Measurements from ENCODE around the gene HLA-DQB2. TPM values are rescaled to one million over a fixed set of nuclear protein-coding genes. Genes with fewer than 3 reads are reported as not detected.
"Not testable (repeated sequence)": the region's sequence is repeated elsewhere in the genome, so short reads cannot be mapped to it uniquely, and the experiment has no call there.

The HLA-DQB2 gene
- total RNA-seq, 1 experiment from 2014 or later, result not detected

GRCh38 chr6:32761072-32761471 lies 2.3 kb downstream of the HLA-DQB2 start:
- no peaks in the 10 kb centered on the region for H3K79me2 ChIP-seq (ENCODE audit: low read length)
- intact Hi-C loops (cut with micrococcal nuclease), result loop anchor here (10.0 kb wide), 1 partner anchor 96 kb away; the partner anchor contains the start of gene HLA-DQB1
- H3K9ac ChIP-seq (ENCODE audit: low read length), result no peak overlapping the region
- no peaks in the 10 kb centered on the region for H3F3A ChIP-seq (ENCODE audit: low read length, unreplicated experiment)
- no peak for DNase-seq
- H4K20me1 ChIP-seq (ENCODE audit: low read length), result no peaks in the 10 kb centered on the region
- ATAC-seq, result no peak
- H3K4me2 ChIP-seq (ENCODE audit: low read length), result no peak overlapping the region
- BruUV-seq (replicated peaks), result no TSS peak
- no peaks in the 10 kb centered on the region for H3K4me1 ChIP-seq (ENCODE audit: insufficient read depth, low read length)
- ChIA-PET POLR2A (ENCODE audit: unreplicated experiment) (no interaction called here), CTCF (no interaction called here)
- peaks cover 71% of the 10 kb centered on the region for H3K27me3 ChIP-seq (ENCODE audit: low read length)
- H3K36me3 ChIP-seq (ENCODE audit: low read depth, low read length), result no peaks in the 10 kb centered on the region
- no peaks in the 10 kb centered on the region for H3K9me2 ChIP-seq (replicated peaks; ENCODE audit: low read length)
- H3K4me3 ChIP-seq (ENCODE audit: low read length), result no peak overlapping the region
- TF ChIP-seq CTCF (conservative IDR thresholded peaks at IDR 0.05; ENCODE audit: low read depth, low read length), result no peak
- no peak for TF ChIP-seq EZH2phosphoT487 (IDR thresholded peaks at IDR 0.05; ENCODE audit: borderline replicate concordance, low read length)
- H3K9me3 ChIP-seq (ENCODE audit: low read length), result no peaks in the 10 kb centered on the region
- H2AFZ ChIP-seq (ENCODE audit: low read length), result no peak overlapping the region
- no peak overlapping the region for H3K27ac ChIP-seq (ENCODE audit: low read length)

- no peaks in the 10 kb centered on the region for H3K9me3 ChIP-seq (ENCODE audit: low read length)
- no peaks in the 10 kb centered on the region for H3K36me3 ChIP-seq (ENCODE audit: low read depth, low read length)
- H3K4me2 ChIP-seq (ENCODE audit: low read length), result no peak overlapping the region
- no peak overlapping the region for H3K27ac ChIP-seq (ENCODE audit: low read length)
- H4K20me1 ChIP-seq (ENCODE audit: low read length), result no peaks in the 10 kb centered on the region
- ATAC-seq, result no peak
- no peaks in the 10 kb centered on the region for H3K9me2 ChIP-seq (replicated peaks; ENCODE audit: low read length)
- no peak overlapping the region for H3K4me3 ChIP-seq (ENCODE audit: low read length)
- H3K4me1 ChIP-seq (ENCODE audit: insufficient read depth, low read length), result no peaks in the 10 kb centered on the region
- H3K79me2 ChIP-seq (ENCODE audit: low read length), result no peaks in the 10 kb centered on the region
- no peaks in the 10 kb centered on the region for H3F3A ChIP-seq (ENCODE audit: low read length, unreplicated experiment)
- no peak overlapping the region for H3K9ac ChIP-seq (ENCODE audit: low read length)
- TF ChIP-seq EZH2 (IDR thresholded peaks at IDR 0.05; ENCODE audit: low read length, unreplicated experiment), result no peak
- TF ChIP-seq EZH2phosphoT487 (IDR thresholded peaks at IDR 0.05; ENCODE audit: borderline replicate concordance, low read length), result no peak
- TF ChIP-seq CTCF (conservative IDR thresholded peaks at IDR 0.05; ENCODE audit: low read depth, low read length), result no peak
- no peak for DNase-seq
- peaks cover 80% of the 10 kb centered on the region for H3K27me3 ChIP-seq (ENCODE audit: low read length)
- BruUV-seq (replicated peaks), result no TSS peak
- POLR2A ChIA-PET (ENCODE audit: unreplicated experiment), result no interaction called here
- intact Hi-C loops (cut with micrococcal nuclease), result loop anchor here (10.0 kb wide), 1 partner anchor 95 kb away; the partner anchor contains the start of gene HLA-DQB1
- CTCF ChIA-PET, result no interaction called here
- H2AFZ ChIP-seq (ENCODE audit: low read length), result no peak overlapping the region
Observed at GRCh38 chr6:32759669-32760068, 3.7 kb downstream of the HLA-DQB2 start.

GRCh38 chr6:32752580-32752979 lies 10.8 kb downstream of the HLA-DQB2 start:
- DNase-seq (peak; percentile 71), ATAC-seq (peak; percentile 42)
- Histone ChIP-seq H3K4me1 (ENCODE audit: insufficient read depth, low read length) (no peaks in the 10 kb centered on the region), H3K36me3 (ENCODE audit: low read depth, low read length) (no peaks in the 10 kb centered on the region), H3K9ac (ENCODE audit: low read length) (no peak overlapping the region), H3K4me2 (ENCODE audit: low read length) (no peak overlapping the region), H3K27me3 (ENCODE audit: low read length) (peaks cover 67% of the 10 kb centered on the region), H3F3A (ENCODE audit: low read length, unreplicated experiment) (no peaks in the 10 kb centered on the region), H3K9me2 (replicated peaks; ENCODE audit: low read length) (no peaks in the 10 kb centered on the region), H2AFZ (ENCODE audit: low read length) (no peak overlapping the region), H3K27ac (ENCODE audit: low read length) (no peak overlapping the region), H4K20me1 (ENCODE audit: low read length) (no peaks in the 10 kb centered on the region), H3K9me3 (ENCODE audit: low read length) (no peaks in the 10 kb centered on the region), H3K79me2 (ENCODE audit: low read length) (no peaks in the 10 kb centered on the region), H3K4me3 (ENCODE audit: low read length) (no peak overlapping the region)
- ChIA-PET CTCF (no interaction called here), POLR2A (ENCODE audit: unreplicated experiment) (interaction anchor here (0.5 kb wide), 1 partner anchor 16 kb away, joined by 3 read pairs; no protein-coding TSS in a partner anchor)
- TF ChIP-seq EZH2phosphoT487 (IDR thresholded peaks at IDR 0.05; ENCODE audit: borderline replicate concordance, low read length) (no peak), CTCF (conservative IDR thresholded peaks at IDR 0.05; ENCODE audit: low read depth, low read length) (no peak), EZH2 (IDR thresholded peaks at IDR 0.05; ENCODE audit: low read length, unreplicated experiment) (no peak)
- intact Hi-C loops (cut with micrococcal nuclease), result no loop called here
- no TSS peak for BruUV-seq (replicated peaks)

- DNase-seq; ATAC-seq; H3K79me2 ChIP-seq (ENCODE audit: low read length); H3K9me2 ChIP-seq (replicated peaks; ENCODE audit: low read length); H3K9ac ChIP-seq (ENCODE audit: low read length); H3K4me1 ChIP-seq (ENCODE audit: insufficient read depth, low read length); H3K36me3 ChIP-seq (ENCODE audit: low read depth, low read length); POLR2A ChIA-PET (ENCODE audit: unreplicated experiment); H3K4me2 ChIP-seq (ENCODE audit: low read length); H3F3A ChIP-seq (ENCODE audit: low read length, unreplicated experiment); intact Hi-C loops (cut with micrococcal nuclease); H2AFZ ChIP-seq (ENCODE audit: low read length); H4K20me1 ChIP-seq (ENCODE audit: low read length); H3K9me3 ChIP-seq (ENCODE audit: low read length); H3K4me3 ChIP-seq (ENCODE audit: low read length); CTCF ChIA-PET; BruUV-seq (replicated peaks); H3K27ac ChIP-seq (ENCODE audit: low read length): not testable (repeated sequence)
- H3K27me3 ChIP-seq (ENCODE audit: low read length), result peaks cover 60% of the 10 kb centered on the region
Observed at GRCh38 chr6:32745649-32746048, 17.7 kb downstream of the HLA-DQB2 start.

Data from PC-3 (cell line).